HG02970 (cell line): Measurements from ENCODE around the gene CASZ1.

ENCODE experiments used
- ATAC-seq: cut with Tn5 transposase; IDR thresholded peaks from one replicate; pipeline ENCODE4 v1.9.1; 2021; ENCODE audit warnings: mild to moderate bottlenecking, moderate library complexity, moderate number of reproducible peaks; ENCODE audit not compliant: unreplicated experiment, low FRiP score

The CASZ1 gene

DNA sequence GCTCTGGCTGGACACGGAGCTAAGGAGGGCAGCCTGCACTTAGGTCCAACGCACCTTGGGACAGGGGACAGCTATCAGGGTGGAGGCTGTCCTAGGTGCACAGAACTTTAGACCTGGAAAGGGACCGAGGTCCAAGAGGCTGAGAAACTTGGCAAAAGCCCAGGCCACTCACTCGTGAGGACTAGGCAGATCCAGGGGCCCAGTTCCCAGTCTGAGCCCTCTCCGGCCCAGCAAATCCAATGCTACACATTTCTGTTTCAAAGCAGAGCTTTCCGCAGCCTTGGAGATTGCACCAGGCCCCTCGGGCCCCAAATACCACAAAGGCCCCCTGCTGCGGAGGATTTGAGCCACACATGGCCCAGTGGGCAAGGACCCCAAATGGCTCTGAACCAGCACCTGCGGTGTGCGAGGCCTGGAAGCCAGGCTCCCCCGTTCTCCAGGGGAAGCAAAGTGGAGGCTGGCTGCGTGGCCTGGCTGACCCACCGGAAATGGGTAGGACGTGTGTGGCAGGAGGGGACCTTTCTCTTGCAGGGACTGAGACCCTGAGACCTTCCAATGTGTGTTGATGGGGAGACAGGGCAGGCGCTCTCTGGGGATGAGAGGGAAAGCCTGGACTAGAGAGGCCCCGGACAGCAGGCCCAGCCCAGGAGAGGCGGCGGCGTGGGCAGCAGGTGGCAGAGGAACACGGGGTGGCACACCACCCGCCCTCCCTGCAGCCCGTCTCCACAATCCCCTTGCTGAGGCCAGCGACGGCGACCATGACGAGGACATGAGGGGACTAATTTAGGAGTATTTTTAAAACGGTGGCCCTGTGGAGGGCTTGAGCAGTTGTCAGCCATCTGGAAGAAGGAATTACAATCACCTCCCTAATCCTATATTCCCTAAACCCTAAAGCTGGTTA lies 118.7 kb downstream of the CASZ1 start:
- ATAC-seq: no peak

DNA sequence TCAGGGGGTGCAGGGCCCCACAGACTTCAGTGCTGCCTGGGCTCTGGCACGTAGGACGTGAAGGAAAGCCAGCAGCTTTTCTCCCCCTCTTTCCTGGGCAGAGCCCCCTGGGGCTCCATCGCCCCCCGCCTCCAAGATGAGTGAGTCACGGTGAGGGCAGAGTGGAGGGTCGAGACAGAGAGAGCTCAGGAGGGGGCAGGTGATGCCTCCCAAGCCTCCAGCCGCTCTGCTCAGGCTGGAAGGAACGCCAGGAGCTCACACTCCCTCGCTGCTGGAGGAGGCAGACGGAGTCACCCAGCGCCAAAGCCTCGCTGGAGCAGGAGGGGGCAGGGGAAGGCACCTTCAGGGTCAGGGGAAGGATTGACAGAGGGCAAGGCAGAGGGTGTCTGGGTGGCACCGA lies 119.5 kb downstream of the CASZ1 start:
- no peak for ATAC-seq

GRCh38 chr1:10675813-10676212 lies 120.6 kb downstream of the CASZ1 start:
- ATAC-seq: no peak

GRCh38 chr1:10674700-10675609 lies 121.5 kb downstream of the CASZ1 start:
- no peak for ATAC-seq

- no peak for ATAC-seq
Measured at GRCh38 chr1:10674222-10674621, 122.2 kb downstream of the CASZ1 start.

DNA sequence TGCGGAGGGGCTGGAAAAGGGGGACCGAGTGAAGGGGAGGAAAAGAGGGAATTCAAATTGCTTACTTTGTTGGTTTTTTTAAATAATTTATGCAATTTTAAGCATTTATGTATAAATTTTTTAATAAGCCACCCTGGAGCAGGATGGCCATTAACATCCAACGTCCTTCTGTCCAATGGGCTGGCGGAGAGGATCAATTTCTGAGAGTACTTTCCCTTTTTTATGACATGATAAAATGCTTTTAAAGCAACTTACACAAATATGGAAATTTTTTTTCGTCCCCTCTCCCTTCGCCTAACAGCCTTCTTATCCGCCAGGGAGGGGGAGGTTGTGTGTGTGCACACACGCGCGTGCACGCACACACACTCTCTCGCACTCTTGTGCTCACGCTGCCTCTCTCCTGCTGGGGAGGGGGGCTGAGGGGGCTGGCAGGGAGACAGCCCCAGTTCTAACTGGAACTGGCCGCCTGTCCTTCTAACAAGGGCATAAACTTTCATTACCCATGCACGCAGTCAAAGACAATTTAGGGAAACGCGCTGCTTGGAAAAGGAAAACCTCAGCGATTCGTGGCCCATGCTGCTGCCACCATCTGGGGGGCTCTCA lies 123.2 kb downstream of the CASZ1 start:
- no peak for ATAC-seq

GRCh38 chr1:10672343-10673050 lies 123.9 kb downstream of the CASZ1 start:
- no peak for ATAC-seq

- no peak for ATAC-seq
Measured at GRCh38 chr1:10671622-10672342, 124.7 kb downstream of the CASZ1 start.

DNA sequence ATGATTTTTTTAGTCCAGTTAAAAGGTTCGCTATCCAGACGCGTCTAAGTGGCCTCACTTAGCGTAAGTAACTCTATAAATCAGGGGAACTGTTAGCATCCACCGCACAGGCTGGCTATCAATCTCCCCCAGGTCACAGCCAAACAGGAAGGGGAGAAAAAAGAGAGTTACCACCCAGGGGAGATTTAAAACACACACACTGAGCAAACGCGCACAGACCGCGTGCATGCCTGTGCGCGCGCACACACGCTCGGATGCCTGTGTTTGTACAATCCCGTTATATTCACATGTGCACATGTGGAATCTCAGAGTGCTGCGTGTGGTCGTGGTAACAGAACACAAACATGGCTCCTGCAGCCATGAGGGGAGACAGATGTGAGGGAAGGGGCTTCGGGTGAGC lies 125.4 kb downstream of the CASZ1 start:
- ATAC-seq: no peak

- ATAC-seq: no peak
Measured at GRCh38 chr1:10670190-10670589, 126.3 kb downstream of the CASZ1 start.

GRCh38 chr1:10669570-10669969 lies 126.9 kb downstream of the CASZ1 start:
- no peak for ATAC-seq

- no peak for ATAC-seq
Measured at GRCh38 chr1:10667861-10668761, 128.3 kb downstream of the CASZ1 start.

GRCh38 chr1:10665930-10666850 lies 130.3 kb downstream of the CASZ1 start:
- ATAC-seq: no peak

DNA sequence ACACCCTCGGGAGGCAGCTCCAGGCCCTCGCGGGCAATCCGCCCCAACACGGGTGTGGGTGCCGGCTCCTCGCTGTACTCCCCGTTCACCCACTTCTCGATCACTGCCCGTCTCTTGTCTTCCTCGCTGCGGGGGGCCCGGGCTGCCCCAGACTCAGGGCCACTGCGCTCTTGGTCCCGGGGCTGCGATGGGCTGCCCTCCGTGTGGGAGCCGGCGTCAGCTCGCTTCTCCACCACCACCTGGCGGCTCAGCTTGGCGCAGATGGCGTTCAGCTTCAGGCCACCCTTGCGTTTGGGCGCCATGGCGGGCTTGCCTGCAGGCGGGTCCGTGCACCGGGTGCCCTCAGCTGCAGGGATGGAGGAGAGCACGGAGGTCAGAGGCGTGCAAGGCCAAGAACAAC lies 131.2 kb downstream of the CASZ1 start:
- ATAC-seq: no peak

GRCh38 chr1:10664251-10664650 lies 132.2 kb downstream of the CASZ1 start:
- no peak for ATAC-seq

- no peak for ATAC-seq
Measured at GRCh38 chr1:10663678-10664035, 132.8 kb downstream of the CASZ1 start.

DNA sequence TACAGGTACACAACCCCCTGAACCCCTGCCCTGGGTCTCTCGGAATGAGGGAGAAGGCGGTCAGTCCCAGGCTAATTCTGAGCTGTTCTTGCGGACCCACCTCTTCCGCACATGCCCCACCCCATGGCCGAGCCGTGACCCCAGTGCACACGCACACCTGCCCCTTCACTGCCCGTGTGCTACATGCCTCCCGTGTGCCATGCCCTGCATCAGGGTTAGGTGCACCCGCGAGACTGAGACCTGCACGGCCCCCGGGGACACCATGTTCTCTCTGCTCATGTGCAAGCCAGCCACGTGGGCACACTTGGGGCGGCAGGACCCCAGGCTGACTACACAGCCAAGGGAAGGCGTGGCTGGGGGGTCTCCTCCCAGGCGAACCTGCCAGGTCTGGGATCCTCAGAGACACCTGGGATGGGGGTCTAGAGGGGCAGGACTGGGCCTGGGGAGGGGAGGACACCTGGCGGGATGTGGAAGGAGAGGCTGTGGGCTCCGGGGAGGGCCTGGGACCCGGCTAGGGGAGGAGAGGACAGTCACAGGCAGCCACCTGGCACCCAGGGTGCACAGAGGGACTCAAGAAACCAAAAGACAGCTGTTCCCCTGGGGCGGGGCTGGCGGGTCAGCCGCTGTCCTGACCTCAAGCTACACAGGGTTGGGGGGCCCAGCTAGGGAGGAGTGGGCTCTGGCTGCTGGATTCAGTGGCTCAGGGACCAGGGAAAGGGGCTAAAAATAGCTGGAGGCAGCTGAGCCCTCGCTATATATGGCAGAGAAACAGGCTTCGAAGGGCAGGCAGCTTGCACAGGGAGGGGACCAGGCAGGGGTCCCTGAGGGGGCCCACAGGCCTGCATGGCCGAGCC lies 133.4 kb downstream of the CASZ1 start:
- no peak for ATAC-seq
